Head of caudate nucleus (tissue), 42 donors: ENCODE data around the gene PRRC2B.

Experiments
- DNase-seq, 42 donors: peaks; one replicate each; pipeline versions ENCODE4 v3.0.0 to v3.0.0-alpha.2; 2020 to 2021; ENCODE audit warnings: mixed read lengths in 7 of 42
- intact Hi-C: fragments of 100-400 bp; cut with DNase I; formaldehyde crosslinking; loops from one replicate; pipeline ENCODE4 v1.15.0; 2022

PRRC2B gene

DNA sequence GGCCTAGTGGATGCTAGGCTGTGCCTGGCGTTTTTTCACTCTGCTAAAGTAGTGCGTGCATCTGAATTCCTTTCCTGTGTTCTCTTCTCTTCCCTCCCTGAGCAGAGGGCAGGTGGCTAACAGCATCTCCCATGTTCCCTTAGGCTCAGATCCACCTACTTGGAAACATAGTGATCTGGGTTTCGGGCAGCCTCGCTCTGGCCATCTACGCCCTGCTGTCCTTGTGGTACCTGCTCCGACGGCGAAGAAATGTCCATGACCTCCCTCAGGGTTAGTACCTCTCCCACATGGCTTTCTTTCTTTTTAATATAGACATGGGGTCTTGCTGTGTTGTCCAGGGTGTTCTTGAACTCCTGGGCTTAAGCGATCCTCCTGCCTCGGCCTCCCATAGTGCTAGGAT is 127.3 kb downstream of the PRRC2B start:
- no peak for DNase-seq
- intact Hi-C loops = loop anchor here (10.0 kb wide), 1 partner anchor 224 kb away; the partner anchor contains the start of gene RAPGEF1

GRCh38 chr9:131521822-131522221 is 127.9 kb downstream of the PRRC2B start:
- intact Hi-C loops = loop anchor here (10.0 kb wide), 1 partner anchor 223 kb away; the partner anchor contains the start of gene RAPGEF1
- no peak for DNase-seq

GRCh38 chr9:131522257-131523085 is 128.6 kb downstream of the PRRC2B start:
- DNase-seq = peak in 1 of 42 donors; percentile 22
- intact Hi-C loops = loop anchor here (10.0 kb wide), 1 partner anchor 222 kb away; the partner anchor contains the start of gene RAPGEF1

GRCh38 chr9:131523086-131523388 is 129.2 kb downstream of the PRRC2B start:
- no peak for DNase-seq
- intact Hi-C loops = loop anchor here (10.0 kb wide), 1 partner anchor 222 kb away; the partner anchor contains the start of gene RAPGEF1

DNA sequence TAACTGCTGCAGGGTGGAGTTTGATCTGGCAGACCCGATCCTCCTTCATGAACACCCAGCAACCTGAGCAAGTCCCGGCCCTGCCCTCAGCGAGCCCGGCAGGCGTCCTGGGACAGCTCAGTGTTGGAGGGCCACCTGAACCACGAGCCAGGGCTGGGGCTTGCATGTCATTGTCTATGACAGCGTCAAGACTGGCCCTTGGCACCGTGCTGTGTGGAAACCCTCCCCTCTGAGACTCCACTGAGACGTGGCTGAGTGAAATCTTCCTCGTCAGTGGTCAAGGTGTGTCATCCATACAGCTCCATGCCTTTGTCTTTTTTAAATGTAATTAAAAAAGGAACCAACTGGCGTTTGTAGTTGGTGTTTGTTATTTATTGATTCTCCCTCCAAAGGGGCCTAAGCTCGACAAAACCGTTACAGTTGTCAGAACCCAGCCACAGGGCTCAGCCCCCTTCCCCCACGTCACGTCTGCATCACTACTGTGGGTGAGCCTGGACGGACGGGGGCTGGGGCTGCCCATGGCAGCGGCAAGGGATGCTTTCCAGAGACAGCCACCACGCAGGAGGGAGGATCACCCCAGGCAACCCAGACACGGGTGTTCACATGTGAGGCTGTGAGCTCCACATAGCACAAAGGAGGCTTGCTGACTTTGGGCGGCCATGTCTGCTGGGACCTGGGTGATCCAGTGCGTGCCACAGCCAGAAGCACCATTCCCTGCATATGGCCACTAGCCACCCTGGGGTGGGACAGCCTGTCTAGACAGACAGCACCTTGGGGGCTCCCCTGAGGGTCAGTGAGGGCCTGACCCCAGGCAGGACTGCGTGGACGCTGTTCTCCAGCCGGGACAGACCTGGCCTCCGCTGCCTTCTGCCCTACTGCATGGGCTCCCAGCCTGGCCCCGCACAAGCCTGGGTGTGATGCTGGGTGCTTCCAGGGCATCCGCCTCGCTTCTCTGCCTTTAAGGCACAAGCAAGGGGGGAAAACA is 129.9 kb downstream of the PRRC2B start:
- intact Hi-C loops = loop anchor here (10.0 kb wide), 1 partner anchor 221 kb away; the partner anchor contains the start of gene RAPGEF1
- peak in 20 of 42 donors; percentile 14 to 66 (median 54) for DNase-seq

DNA sequence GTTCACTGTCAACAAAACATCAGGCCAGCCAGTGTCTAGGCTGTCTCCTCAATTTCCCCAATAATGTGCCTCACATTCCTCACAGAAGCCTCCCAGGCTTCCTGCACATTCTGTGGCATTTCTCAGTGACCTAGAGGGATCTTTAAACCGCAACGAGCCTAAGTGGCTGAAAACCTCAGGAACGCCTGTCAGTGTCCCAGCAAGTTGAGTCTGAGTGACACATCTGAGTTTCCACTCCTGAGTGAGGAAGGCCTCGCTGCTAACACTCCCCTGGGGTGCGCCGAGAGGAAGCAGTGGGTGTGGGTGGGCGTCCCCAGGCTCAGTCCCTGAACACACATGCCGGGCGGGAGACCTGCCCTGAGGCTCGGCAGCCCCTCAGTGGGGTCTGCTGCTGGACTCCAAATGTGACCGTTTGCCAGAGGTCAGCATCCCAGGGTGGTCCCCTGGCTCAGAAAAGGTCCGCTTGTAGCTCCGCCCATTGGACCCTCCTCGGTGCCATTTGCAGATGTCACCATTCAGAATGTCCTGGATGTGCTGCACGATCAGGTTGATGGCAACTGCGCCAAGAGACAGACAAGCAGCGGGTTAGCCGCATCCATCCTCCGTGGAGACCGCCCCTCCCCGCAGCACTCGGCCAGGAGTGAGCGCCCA is 130.9 kb downstream of the PRRC2B start:
- DNase-seq = peak in 5 of 42 donors; percentile 29 to 56 (median 38)
- intact Hi-C loops = loop anchor here (10.0 kb wide), 1 partner anchor 220 kb away; the partner anchor contains the start of gene RAPGEF1

GRCh38 chr9:131525643-131526565 is 132.0 kb downstream of the PRRC2B start:
- peak in 41 of 42 donors; percentile 27 to 85 (median 67) for DNase-seq
- intact Hi-C loops = loop anchor here (10.0 kb wide), 1 partner anchor 219 kb away; the partner anchor contains the start of gene RAPGEF1

DNA sequence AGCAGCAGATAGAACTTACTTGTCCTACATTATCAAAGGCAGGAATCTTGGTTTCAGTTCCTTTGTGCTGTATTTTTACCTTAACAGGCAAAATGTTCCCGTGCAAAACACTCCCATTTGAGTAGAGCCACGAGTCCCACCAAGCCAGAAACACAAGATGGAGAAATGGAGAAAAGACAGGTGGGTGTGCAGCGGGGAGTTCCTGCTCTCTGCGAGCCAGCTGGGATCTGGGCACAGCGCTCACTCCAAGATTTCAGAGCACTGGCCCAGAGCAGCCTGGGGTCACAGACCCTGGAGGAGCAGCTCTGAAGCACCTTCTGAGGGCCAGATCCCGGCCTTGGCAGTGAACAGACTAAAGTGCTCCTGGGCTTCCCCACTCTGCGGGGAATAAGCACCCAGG is 134.3 kb downstream of the PRRC2B start:
- intact Hi-C loops = loop anchor here (10.0 kb wide), 1 partner anchor 217 kb away; the partner anchor contains the start of gene RAPGEF1
- no peak for DNase-seq

GRCh38 chr9:131528886-131529505 is 135.1 kb downstream of the PRRC2B start:
- no peak for DNase-seq
- intact Hi-C loops = loop anchor here (10.0 kb wide), 1 partner anchor 216 kb away; the partner anchor contains the start of gene RAPGEF1

GRCh38 chr9:131529597-131530545 is 136.0 kb downstream of the PRRC2B start:
- DNase-seq = no peak
- intact Hi-C loops = loop anchor here (10.0 kb wide), 1 partner anchor 215 kb away; the partner anchor contains the start of gene RAPGEF1

DNA sequence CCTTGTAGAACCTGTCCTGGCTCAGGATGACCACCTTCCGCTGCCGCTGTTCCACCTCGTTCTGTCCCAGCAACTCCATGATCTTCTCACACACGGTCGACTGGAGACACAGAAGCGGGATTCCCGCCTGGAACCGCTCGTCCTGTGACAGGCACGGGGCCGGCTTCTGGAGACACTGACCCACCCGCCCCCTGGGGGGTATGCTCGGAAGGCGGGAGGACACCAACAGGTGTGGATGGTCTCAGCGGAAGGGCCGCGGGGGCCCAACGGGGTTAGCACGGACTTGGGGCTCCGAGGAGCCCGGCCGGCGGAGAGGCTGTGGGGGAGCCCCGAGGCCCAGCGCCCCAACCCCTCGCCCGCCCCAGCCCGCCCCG is 136.6 kb downstream of the PRRC2B start:
- intact Hi-C loops = no loop called here
- DNase-seq = peak in 4 of 42 donors; percentile 23 to 36 (median 26)

DNA sequence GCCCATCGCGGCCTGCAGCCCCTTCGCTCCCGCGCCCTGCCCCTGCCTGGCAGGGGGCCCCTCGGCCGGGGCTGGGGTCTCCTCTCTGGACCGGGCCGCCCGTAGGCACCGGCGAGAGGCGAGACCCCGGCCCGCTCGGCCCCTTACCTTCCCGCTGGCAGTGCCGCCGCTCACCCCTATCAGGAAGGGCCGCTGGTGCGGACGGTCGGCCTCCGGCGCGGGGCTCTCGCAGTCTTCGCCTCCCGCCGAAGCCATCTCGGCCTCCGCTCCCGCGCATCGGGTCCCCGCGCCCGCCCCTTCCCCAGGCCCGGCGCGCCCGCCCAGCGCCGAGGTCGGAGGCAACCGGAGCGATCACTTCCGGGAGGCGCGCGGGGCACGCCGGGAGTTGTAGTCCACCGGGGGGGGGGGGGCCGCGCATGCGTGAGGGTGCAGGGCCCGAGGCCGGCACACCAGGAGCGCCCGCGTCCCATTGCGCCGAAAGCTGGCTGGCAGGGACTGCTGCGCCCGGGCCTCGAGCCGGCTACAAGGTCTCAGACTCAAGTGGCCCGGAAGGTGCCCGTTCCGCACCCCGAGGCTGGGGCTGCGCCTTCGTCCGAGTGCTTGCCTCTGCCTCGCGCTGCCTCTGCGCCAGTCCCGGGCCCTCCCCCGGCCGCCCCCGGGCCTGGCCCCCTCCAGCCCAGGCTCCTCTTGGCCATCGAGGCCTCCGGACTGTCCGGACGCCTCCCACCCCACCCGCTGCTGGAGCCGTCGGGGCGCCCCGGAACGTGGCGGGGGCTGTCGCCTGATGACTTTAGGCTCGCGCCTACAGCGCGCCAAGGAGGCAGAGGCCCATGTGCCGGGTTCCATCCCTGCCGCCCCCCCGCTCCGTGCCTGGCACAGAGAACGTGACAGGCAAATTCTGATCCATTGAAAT is 137.3 kb downstream of the PRRC2B start, which contains the start of gene UCK1:
Gene UCK1, minus strand, starts transcription at position 344 of the 913 bp plus-strand sequence. Its CDS starts 89 bp downstream, at position 255.
- intact Hi-C loops = no loop called here

DNA sequence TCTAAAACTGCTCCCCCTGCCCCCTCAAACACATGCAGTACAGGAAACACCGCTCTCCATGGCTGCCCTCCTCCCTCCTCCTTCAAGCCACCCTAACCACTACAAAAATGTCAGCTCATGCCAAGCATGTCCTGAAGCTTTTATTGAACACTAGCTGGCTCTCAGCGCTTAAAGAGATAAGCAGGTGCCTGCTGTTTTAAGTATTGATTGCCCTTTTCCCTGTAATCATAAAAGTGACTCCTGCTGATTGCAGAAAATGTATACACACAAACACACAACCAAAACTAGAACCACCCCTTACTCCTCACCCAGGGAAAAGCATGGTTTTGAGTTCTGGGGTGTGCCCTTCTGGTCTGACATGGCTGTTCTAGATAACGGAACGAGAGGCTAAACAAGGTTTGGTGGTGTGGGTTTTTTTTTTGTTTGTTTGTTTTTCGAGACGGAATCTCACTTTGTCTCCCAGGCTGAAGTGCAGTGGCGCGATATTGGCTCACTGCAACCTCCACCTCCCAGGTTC is 140.9 kb downstream of the PRRC2B start:
- intact Hi-C loops = no loop called here
- no peak for DNase-seq

More for the DNA sequence above, 137.3 kb downstream of the PRRC2B start, which contains the start of gene UCK1:
- peak in 41 of 42 donors; percentile 46 to 89 (median 75) for DNase-seq

GRCh38 chr9:131537946-131538345 is 144.1 kb downstream of the PRRC2B start:
- intact Hi-C loops = no loop called here
- DNase-seq = no peak
